OCI-LY3 (cell line): Measurements from ENCODE around the gene RHBDD1.

Source experiments
- H2AFZ ChIP-seq: fragments of 200-600, 300-600 bp; shearing (Covaris generic); 2 replicates; pipeline ENCODE4 v1.6.0; 2014; ENCODE audit warnings: antibody characterized with exemption, low read depth, low read length
- H3K27ac ChIP-seq: fragments of 200-600, 300-600 bp; sonication (generic); 2 replicates; pipeline ENCODE4 v1.5.1; 2014; ENCODE audit warnings: mild to moderate bottlenecking, low read length, moderate library complexity, mixed read lengths
- H3K27me3 ChIP-seq: fragments of 200-600, 300-600 bp; sonication (generic); 2 replicates; pipeline ENCODE4 v1.6.1; 2014; ENCODE audit warnings: low read depth, low read length, mixed read lengths
- H3K36me3 ChIP-seq: fragments of 200-600, 300-600 bp; sonication (generic); replicated peaks from 2 replicates; pipeline ENCODE3; 2014; ENCODE audit warnings: low read depth, low read length, mixed read lengths
- H3K4me1 ChIP-seq: fragments of 300-600, 200-600 bp; sonication (generic); 2 replicates; pipeline ENCODE4 v1.6.1; 2014; ENCODE audit warnings: low read length, mixed read lengths
- H3K4me2 ChIP-seq: fragments of 200-600, 300-600 bp; sonication (generic); 2 replicates; pipeline ENCODE4 v1.6.1; 2014; ENCODE audit warnings: low read length, mixed read lengths
- H3K4me3 ChIP-seq: fragments of 300-600, 200-600 bp; sonication (generic); 2 replicates; pipeline ENCODE4 v1.5.1; 2014; ENCODE audit warnings: antibody characterized with exemption, mild to moderate bottlenecking, low read length, moderate library complexity
- H3K79me2 ChIP-seq: fragments of 300-600, 200-600 bp; shearing (Covaris generic); 2 replicates; pipeline ENCODE4 v1.6.1; 2014; ENCODE audit warnings: mild to moderate bottlenecking, low read length, mixed read lengths
- H3K9ac ChIP-seq: fragments of 300-600, 200-600 bp; shearing (Covaris generic); 2 replicates; pipeline ENCODE4 v1.6.0; 2014; ENCODE audit warnings: mild to moderate bottlenecking, low read length, moderate library complexity
- H3K9me3 ChIP-seq: fragments of 200-600, 300-600 bp; shearing (Covaris generic); 2 replicates; pipeline ENCODE4 v1.6.1; 2014; ENCODE audit warnings: low read length, mixed read lengths; ENCODE audit not compliant: insufficient read depth
- H4K20me1 ChIP-seq: fragments of 200-600, 300-600 bp; sonication (generic); 2 replicates; pipeline ENCODE4 v1.6.1; 2016; ENCODE audit warnings: low read length, mixed read lengths; ENCODE audit not compliant: insufficient read depth
- EZH2phosphoT487 ChIP-seq: fragments of 200-600 bp; shearing (Covaris generic); IDR thresholded peaks from 2 replicates; pipeline ENCODE4 v1.6.1; 2018; ENCODE audit warnings: antibody characterized with exemption, mixed run types, low read depth
- TF ChIP-seq, protein P1 (sequence below): fragments of 200-600, 300-600 bp; sonication (generic); IDR thresholded peaks from 2 replicates; pipeline ENCODE4 v1.5.1; 2014; ENCODE audit warnings: antibody characterized with exemption, low read length, low read depth

Gene RHBDD1

DNA sequence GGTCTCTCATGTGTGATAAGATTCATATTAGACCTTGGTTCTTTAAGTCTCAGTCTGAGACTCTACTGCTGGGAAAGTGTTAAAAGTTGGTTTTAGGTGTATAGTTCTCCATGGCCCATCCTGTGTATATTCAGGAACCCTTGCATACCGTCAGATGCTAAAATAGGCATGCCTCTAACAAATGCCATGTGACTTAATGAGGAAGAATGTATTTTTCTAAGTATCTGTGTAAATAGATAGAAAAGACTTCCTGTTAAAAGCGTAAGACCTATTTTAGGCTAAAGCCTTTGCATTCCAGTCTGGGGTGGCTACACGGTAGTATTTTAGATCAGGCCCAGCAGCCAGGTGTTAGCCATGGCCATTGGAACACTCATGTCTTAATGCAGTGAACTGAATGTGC lies 73.3 kb downstream of the RHBDD1 start:
- Histone ChIP-seq H3K27ac (no peak overlapping the region), H3K4me1 (peaks cover 53% of the 10 kb centered on the region), H2AFZ (no peak overlapping the region), H3K36me3 (peaks cover 4% of the 10 kb centered on the region), H3K9ac (no peak overlapping the region), H3K79me2 (no peaks in the 10 kb centered on the region), H3K27me3 (no peaks in the 10 kb centered on the region), H4K20me1 (no peaks in the 10 kb centered on the region), H3K4me2 (peak overlapping the region; percentile 21; the same call in 1 of the 2 replicates), H3K9me3 (peaks cover 2% of the 10 kb centered on the region; the same call in 1 of the 2 replicates), H3K4me3 (no peak overlapping the region)
- no peak for TF ChIP-seq EZH2phosphoT487
- TF ChIP-seq, protein P1, sequence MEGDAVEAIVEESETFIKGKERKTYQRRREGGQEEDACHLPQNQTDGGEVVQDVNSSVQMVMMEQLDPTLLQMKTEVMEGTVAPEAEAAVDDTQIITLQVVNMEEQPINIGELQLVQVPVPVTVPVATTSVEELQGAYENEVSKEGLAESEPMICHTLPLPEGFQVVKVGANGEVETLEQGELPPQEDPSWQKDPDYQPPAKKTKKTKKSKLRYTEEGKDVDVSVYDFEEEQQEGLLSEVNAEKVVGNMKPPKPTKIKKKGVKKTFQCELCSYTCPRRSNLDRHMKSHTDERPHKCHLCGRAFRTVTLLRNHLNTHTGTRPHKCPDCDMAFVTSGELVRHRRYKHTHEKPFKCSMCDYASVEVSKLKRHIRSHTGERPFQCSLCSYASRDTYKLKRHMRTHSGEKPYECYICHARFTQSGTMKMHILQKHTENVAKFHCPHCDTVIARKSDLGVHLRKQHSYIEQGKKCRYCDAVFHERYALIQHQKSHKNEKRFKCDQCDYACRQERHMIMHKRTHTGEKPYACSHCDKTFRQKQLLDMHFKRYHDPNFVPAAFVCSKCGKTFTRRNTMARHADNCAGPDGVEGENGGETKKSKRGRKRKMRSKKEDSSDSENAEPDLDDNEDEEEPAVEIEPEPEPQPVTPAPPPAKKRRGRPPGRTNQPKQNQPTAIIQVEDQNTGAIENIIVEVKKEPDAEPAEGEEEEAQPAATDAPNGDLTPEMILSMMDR = no peak

DNA sequence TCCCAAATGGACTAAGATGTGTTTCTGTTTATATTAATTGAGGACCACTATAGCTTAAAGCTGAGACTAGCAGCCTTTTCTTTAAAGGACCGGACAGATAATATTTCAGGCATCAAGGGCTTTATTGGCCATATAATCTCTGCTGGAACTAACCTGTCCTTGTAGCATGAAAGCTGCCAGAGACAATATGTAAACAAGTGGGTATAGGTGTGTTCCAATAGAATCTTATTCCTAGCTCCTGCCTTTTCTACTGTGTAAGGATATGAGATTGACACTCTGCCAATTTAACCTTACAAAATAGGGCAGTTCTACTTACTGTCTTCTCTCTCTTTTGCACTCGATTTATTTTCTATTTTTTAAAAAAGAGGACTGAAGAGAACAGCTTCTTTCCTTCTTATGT lies 74.0 kb downstream of the RHBDD1 start:
- Histone ChIP-seq H3K9ac (no peak overlapping the region), H3K4me2 (no peak overlapping the region), H3K27ac (no peak overlapping the region)

DNA sequence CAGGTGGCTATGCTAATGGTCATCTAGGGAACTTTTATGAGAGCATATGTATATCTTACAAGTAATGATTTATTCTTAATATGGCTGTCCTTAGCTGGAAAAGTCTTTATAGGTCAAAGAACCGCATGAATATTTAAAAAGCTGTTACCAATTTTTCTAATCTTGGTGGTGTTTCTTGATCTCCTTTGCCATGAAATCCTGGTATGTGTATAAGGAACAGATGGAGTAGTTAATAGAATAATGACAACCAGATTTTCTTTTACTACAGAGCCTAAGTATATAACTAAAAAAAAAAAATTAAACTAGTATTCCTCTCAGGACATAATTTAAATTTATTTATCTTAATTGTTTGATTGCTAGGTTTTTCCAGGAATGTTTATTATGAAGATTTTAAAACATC lies 74.5 kb downstream of the RHBDD1 start:
- Histone ChIP-seq H3K27ac (no peak overlapping the region), H3K36me3 (peaks cover 4% of the 10 kb centered on the region), H3K79me2 (no peaks in the 10 kb centered on the region), H4K20me1 (no peaks in the 10 kb centered on the region), H3K27me3 (no peaks in the 10 kb centered on the region), H3K4me1 (peaks cover 41% of the 10 kb centered on the region), H2AFZ (no peak overlapping the region), H3K9ac (no peak overlapping the region), H3K4me3 (no peak overlapping the region), H3K9me3 (peaks cover 2% of the 10 kb centered on the region; the same call in 1 of the 2 replicates), H3K4me2 (no peak overlapping the region)
- no peak for TF ChIP-seq EZH2phosphoT487
- TF ChIP-seq, protein P1 = no peak

More for the DNA sequence above, 74.0 kb downstream of the RHBDD1 start:
- Histone ChIP-seq H3K9me3 (peaks cover 2% of the 10 kb centered on the region; the same call in 1 of the 2 replicates), H3K4me3 (no peak overlapping the region), H4K20me1 (no peaks in the 10 kb centered on the region), H3K4me1 (peaks cover 46% of the 10 kb centered on the region), H3K36me3 (peaks cover 4% of the 10 kb centered on the region), H3K27me3 (no peaks in the 10 kb centered on the region), H2AFZ (no peak overlapping the region), H3K79me2 (no peaks in the 10 kb centered on the region)
- TF ChIP-seq, protein P1 = no peak
- no peak for TF ChIP-seq EZH2phosphoT487

DNA sequence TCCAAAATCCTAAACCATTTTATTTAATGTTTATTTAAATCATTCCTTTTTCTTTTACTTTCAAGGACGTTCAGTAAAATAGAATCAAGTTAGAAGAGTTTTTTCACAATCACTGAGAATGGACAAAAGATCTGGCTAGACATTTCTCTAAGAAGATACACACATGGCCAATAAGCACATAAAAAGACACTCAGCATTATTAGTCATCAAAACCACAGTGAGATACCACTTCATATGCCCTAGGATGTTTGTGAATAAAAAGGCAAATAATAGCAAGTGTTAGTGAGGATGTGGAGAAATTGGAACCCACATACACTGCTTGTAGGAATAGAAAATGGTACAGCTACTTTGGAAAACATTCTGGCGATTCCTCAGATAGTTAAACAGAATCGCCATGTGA lies 76.1 kb downstream of the RHBDD1 start:
- Histone ChIP-seq H3K4me3 (no peak overlapping the region), H4K20me1 (no peaks in the 10 kb centered on the region), H3K4me1 (peaks cover 27% of the 10 kb centered on the region), H3K36me3 (peaks cover 4% of the 10 kb centered on the region), H3K9me3 (no peaks in the 10 kb centered on the region), H3K4me2 (no peak overlapping the region), H3K79me2 (no peaks in the 10 kb centered on the region), H3K27ac (no peak overlapping the region), H2AFZ (no peak overlapping the region), H3K27me3 (no peaks in the 10 kb centered on the region), H3K9ac (no peak overlapping the region)
- TF ChIP-seq, protein P1 = no peak
- no peak for TF ChIP-seq EZH2phosphoT487
